Upper lobe of left lung (tissue), 6 donors: ENCODE data around the gene CYP51A1. TPM values are rescaled to one million over a fixed set of nuclear protein-coding genes. Genes with fewer than 3 reads are reported as not detected.

ENCODE experiments used
- ATAC-seq, 2 donors: fragments of 200-7000 bp; cut with Tn5 transposase; one replicate each; pipeline ENCODE4 v1.9.1; 2022; ENCODE audit warnings: mild to moderate bottlenecking in 2 of 2, moderate library complexity in 2 of 2; ENCODE audit not compliant: low FRiP score in 2 of 2
- DNase-seq, 2 donors: peaks; one replicate each; pipeline ENCODE4 v3.0.0-alpha.2; 2019 to 2020
- H3K27ac ChIP-seq, 4 donors: fragments of 200-600 bp; sonication (generic); one replicate each; pipeline ENCODE4 v1.5.1; 2016 to 2019
- H3K27me3 ChIP-seq, 4 donors: fragments of 200-600 bp; sonication (generic); one replicate each; pipeline ENCODE4 v1.5.1; 2017 to 2019
- H3K36me3 ChIP-seq, 4 donors: fragments of 200-600 bp; sonication (generic); one replicate each; pipeline ENCODE4 v1.5.1; 2016 to 2019
- H3K4me1 ChIP-seq, 4 donors: fragments of 200-600 bp; sonication (generic); one replicate each; pipeline ENCODE4 v1.5.1; 2018 to 2019
- H3K4me3 ChIP-seq, 4 donors: fragments of 200-600 bp; sonication (generic); one replicate each; pipeline ENCODE4 v1.5.1; 2017 to 2019; ENCODE audit warnings: mild to moderate bottlenecking in 2 of 4, moderate library complexity in 1 of 4
- H3K9me3 ChIP-seq, 4 donors: fragments of 200-600 bp; sonication (generic); one replicate each; pipeline ENCODE4 v1.5.1; 2018 to 2019
- EP300 ChIP-seq, 4 donors: sonication (generic); formaldehyde crosslinking; IDR thresholded peaks; one replicate each; pipeline ENCODE4 v1.5.1; 2017; ENCODE audit warnings: antibody characterized with exemption in 4 of 4, control low read depth in 2 of 4
- POLR2A ChIP-seq, 4 donors: fragments of 450-650 bp; IDR thresholded peaks; one replicate each; pipeline ENCODE4 v1.5.1; 2016 to 2017; ENCODE audit warnings: antibody characterized with exemption in 4 of 4, mild to moderate bottlenecking in 2 of 4
- POLR2AphosphoS5 ChIP-seq, 2 donors: sonication (generic); formaldehyde crosslinking; IDR thresholded peaks; one replicate each; pipeline ENCODE4 v1.5.1; 2017; ENCODE audit warnings: antibody characterized with exemption in 2 of 2
- WGBS, 2 donors: methylation state at CpG; one replicate each; pipeline ENCODE4 v1.1.5; 2017 to 2018; 5-methylcytosine and 5-hydroxymethylcytosine counted together
- total RNA-seq, 6 donors: library from RNA; depleted of rRNA in 4 of 6; stranded (reverse); fragments of >200 nt in 4 of 6; gene quantifications; one replicate each; pipeline versions ENCODE4 v1.1.0 to v1.2.1, GENCODE V29; 2016 to 2021
- TF ChIP-seq, protein P1 (sequence below), 6 experiments: fragments of 450-650 bp in 4 of 6; fragments of 200-600 bp in 2 of 6; sonication (generic) in 2 of 6; IDR thresholded peaks; one replicate each; pipeline ENCODE4 v1.5.1; 2016 to 2019; ENCODE audit warnings: antibody characterized with exemption in 6 of 6
- donor health status: DM: no; HTN: no; CAD: no; lungs with moderate emphysema.
- donor health status: DM: no; HTN: yes; CAD: no; lungs with severe emphysema.

Gene CYP51A1
- total RNA-seq, 6 donors from 2014 or later = 26.2 to 213 (median 148) TPM

- peak overlapping the region; percentile 80 to 95 (median 92) for H3K4me3 ChIP-seq
- TF ChIP-seq POLR2AphosphoS5 (IDR thresholded peaks at IDR 0.05) (no peak), EP300 (IDR thresholded peaks at IDR 0.05) (no peak), POLR2A (IDR thresholded peaks at IDR 0.05) (no peak)
- TF ChIP-seq, protein P1, sequence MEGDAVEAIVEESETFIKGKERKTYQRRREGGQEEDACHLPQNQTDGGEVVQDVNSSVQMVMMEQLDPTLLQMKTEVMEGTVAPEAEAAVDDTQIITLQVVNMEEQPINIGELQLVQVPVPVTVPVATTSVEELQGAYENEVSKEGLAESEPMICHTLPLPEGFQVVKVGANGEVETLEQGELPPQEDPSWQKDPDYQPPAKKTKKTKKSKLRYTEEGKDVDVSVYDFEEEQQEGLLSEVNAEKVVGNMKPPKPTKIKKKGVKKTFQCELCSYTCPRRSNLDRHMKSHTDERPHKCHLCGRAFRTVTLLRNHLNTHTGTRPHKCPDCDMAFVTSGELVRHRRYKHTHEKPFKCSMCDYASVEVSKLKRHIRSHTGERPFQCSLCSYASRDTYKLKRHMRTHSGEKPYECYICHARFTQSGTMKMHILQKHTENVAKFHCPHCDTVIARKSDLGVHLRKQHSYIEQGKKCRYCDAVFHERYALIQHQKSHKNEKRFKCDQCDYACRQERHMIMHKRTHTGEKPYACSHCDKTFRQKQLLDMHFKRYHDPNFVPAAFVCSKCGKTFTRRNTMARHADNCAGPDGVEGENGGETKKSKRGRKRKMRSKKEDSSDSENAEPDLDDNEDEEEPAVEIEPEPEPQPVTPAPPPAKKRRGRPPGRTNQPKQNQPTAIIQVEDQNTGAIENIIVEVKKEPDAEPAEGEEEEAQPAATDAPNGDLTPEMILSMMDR (IDR thresholded peaks at IDR 0.05) = peak; percentile 79 to 91 (median 90)
- H3K4me1 ChIP-seq = peaks cover 16 to 29% (median 17%) of the 10 kb centered on the region in 4 donors
- H3K27ac ChIP-seq = peak overlapping the region; percentile 90 to 97 (median 94)
- ATAC-seq = peak; percentile 72 to 78
- H3K27me3 ChIP-seq = no peaks in the 10 kb centered on the region
- H3K9me3 ChIP-seq = no peaks in the 10 kb centered on the region
- WGBS, 2 donors = 0% methylated on average over 10 of the region's 42 CpGs; no CpG with 5 or more reads in 1 of the 2 donors
- H3K36me3 ChIP-seq = peaks cover 0 to 21% (median 6%) of the 10 kb centered on the region in 4 donors
- peak; percentile 71 to 93 for DNase-seq
Measured at GRCh38 chr7:92133737-92134270, 473 bp downstream of the CYP51A1 start.

DNA sequence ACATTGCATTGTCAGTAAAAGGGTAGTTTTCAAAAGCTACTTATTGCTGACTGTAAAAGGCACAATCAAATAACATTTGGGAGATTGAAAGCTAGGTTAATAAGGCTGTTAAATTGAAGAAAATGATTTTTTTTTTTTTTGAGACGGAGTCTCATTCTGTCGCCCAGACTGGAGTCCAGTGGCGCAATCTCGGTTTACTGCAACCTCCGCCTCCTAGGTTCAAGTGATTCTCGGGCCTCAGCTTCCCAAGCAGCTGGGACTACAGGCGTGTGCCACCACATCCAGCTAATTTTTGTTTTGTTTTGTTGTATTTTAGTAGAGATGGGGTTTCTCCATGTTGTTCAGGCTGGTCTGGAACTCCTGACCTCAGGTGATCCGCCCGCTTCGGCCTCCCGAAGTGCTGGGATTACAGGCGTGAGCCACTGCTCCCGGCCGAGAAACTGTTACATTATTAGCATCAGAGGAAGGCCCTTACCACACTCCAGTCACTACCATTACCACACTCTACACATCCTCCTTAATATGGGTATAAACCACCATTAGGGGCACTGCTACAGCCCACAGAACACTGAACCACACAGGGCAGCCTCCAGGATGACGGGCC is 1.0 kb downstream of the CYP51A1 start:
- Histone ChIP-seq H3K9me3 (no peaks in the 10 kb centered on the region), H3K36me3 (peaks cover 0 to 26% (median 11%) of the 10 kb centered on the region in 4 donors), H3K27ac (peak overlapping the region; percentile 90 to 97 (median 94)), H3K4me3 (peak overlapping the region; percentile 80 to 95 (median 92)), H3K4me1 (peaks cover 16 to 29% (median 17%) of the 10 kb centered on the region in 4 donors), H3K27me3 (no peaks in the 10 kb centered on the region)
- no peak for TF ChIP-seq POLR2AphosphoS5 (IDR thresholded peaks at IDR 0.05)
- no peak for TF ChIP-seq POLR2A (IDR thresholded peaks at IDR 0.05)
- ATAC-seq (peak; percentile 1 to 24), DNase-seq (peak in 1 of 2 donors; percentile 37)
- 31 to 37% methylated on average over 14 to 15 of the region's 15 CpGs for WGBS, 2 donors

- ATAC-seq = no peak
- Histone ChIP-seq H3K4me1 (peaks cover 16 to 29% (median 17%) of the 10 kb centered on the region in 4 donors), H3K4me3 (peak overlapping the region in 1 of 4 donors; percentile 93), H3K9me3 (no peaks in the 10 kb centered on the region), H3K27ac (no peak overlapping the region), H3K27me3 (no peaks in the 10 kb centered on the region), H3K36me3 (peaks cover 0 to 38% (median 20%) of the 10 kb centered on the region in 4 donors)
- DNase-seq = no peak
- TF ChIP-seq EP300 (IDR thresholded peaks at IDR 0.05) (no peak), POLR2A (IDR thresholded peaks at IDR 0.05) (no peak), POLR2AphosphoS5 (IDR thresholded peaks at IDR 0.05) (no peak)
- TF ChIP-seq, protein P1 (IDR thresholded peaks at IDR 0.05) = no peak
- 47 to 49% methylated on average over 4 of the region's 4 CpGs for WGBS, 2 donors
Measured at GRCh38 chr7:92131764-92132330, 2.4 kb downstream of the CYP51A1 start.

- no peak for TF ChIP-seq EP300 (IDR thresholded peaks at IDR 0.05)
- TF ChIP-seq, protein P1 (IDR thresholded peaks at IDR 0.05) = no peak
- TF ChIP-seq POLR2AphosphoS5 (IDR thresholded peaks at IDR 0.05) = no peak
- TF ChIP-seq POLR2A (IDR thresholded peaks at IDR 0.05) = no peak
Measured at GRCh38 chr7:92131093-92131492, 3.2 kb downstream of the CYP51A1 start.

GRCh38 chr7:92121681-92122080 is 12.6 kb downstream of the CYP51A1 start:
- peaks cover 0 to 75% (median 32%) of the 10 kb centered on the region in 4 donors for H3K36me3 ChIP-seq
- H3K4me1 ChIP-seq = peaks cover 0 to 14% (median 0%) of the 10 kb centered on the region in 4 donors
- no peaks in the 10 kb centered on the region for H3K27me3 ChIP-seq
- no peak overlapping the region for H3K27ac ChIP-seq
- no peak overlapping the region for H3K4me3 ChIP-seq
- no peaks in the 10 kb centered on the region for H3K9me3 ChIP-seq
- DNase-seq = no peak
- ATAC-seq = no peak
- TF ChIP-seq EP300 (IDR thresholded peaks at IDR 0.05) (no peak), POLR2A (IDR thresholded peaks at IDR 0.05) (no peak), POLR2AphosphoS5 (IDR thresholded peaks at IDR 0.05) (no peak)
- TF ChIP-seq, protein P1 (IDR thresholded peaks at IDR 0.05) = no peak

More at GRCh38 chr7:92131093-92131492, 3.2 kb downstream of the CYP51A1 start:
- WGBS, 2 donors = 85 to 89% methylated on average over 5 of the region's 5 CpGs
- Histone ChIP-seq H3K27me3 (no peaks in the 10 kb centered on the region), H3K9me3 (no peaks in the 10 kb centered on the region), H3K4me3 (peak overlapping the region in 1 of 4 donors; percentile 93), H3K36me3 (peaks cover 0 to 46% (median 22%) of the 10 kb centered on the region in 4 donors), H3K4me1 (peaks cover 16 to 29% (median 17%) of the 10 kb centered on the region in 4 donors), H3K27ac (no peak overlapping the region)
- ATAC-seq = no peak
- DNase-seq = no peak
